GM23338 (cell line): ENCODE measurements around the gene ZNF33B. TPM values are rescaled to one million over a fixed set of nuclear protein-coding genes. Genes with fewer than 3 reads are reported as not detected.

Experiments used
- ATAC-seq: fragments of 200-7000 bp; cut with Tn5 transposase; 3 replicates; pipeline ENCODE4 v1.9.1; 2020
- DNase-seq: peaks from one replicate; pipeline ENCODE4 v3.0.0-alpha.2; 2015; ENCODE audit warnings: low spot score
- H2AFZ ChIP-seq: fragments of 200-600 bp; sonication (generic); 2 replicates; pipeline ENCODE4 v1.8.0; 2016; ENCODE audit warnings: antibody characterized with exemption, mild to moderate bottlenecking, moderate library complexity
- H3F3A ChIP-seq: fragments of 200-600 bp; sonication (generic); replicated peaks from 2 replicates; pipeline ENCODE4 v1.8.0; 2017; ENCODE audit warnings: antibody characterized with exemption, mixed run types, low read depth
- H3K27ac ChIP-seq: fragments of 200-600 bp; sonication (generic); 2 replicates; pipeline ENCODE4 v1.6.1; 2016; ENCODE audit warnings: low read depth
- H3K27me3 ChIP-seq: fragments of 200-600 bp; sonication (generic); 2 replicates; pipeline ENCODE4 v1.8.0; 2016; ENCODE audit warnings: mild to moderate bottlenecking, mixed run types, moderate library complexity; ENCODE audit not compliant: insufficient read depth
- H3K36me3 ChIP-seq: fragments of 200-600 bp; sonication (generic); 2 replicates; pipeline ENCODE4 v1.8.0; 2016; ENCODE audit warnings: mild to moderate bottlenecking; ENCODE audit not compliant: insufficient read depth
- H3K4me1 ChIP-seq: fragments of 200-600 bp; sonication (generic); 2 replicates; pipeline ENCODE4 v1.8.0; 2016; ENCODE audit warnings: mild to moderate bottlenecking, moderate library complexity; ENCODE audit not compliant: insufficient read depth
- H3K4me2 ChIP-seq: fragments of 200-600 bp; sonication (generic); 2 replicates; pipeline ENCODE4 v1.7.1; 2017; ENCODE audit warnings: mixed run types
- H3K4me3 ChIP-seq: fragments of 200-600 bp; sonication (generic); 2 replicates; pipeline ENCODE4 v1.6.1; 2016; ENCODE audit warnings: mixed run types
- H3K79me2 ChIP-seq: fragments of 200-600 bp; sonication (generic); replicated peaks from 2 replicates; pipeline ENCODE4 v1.8.0; 2017; ENCODE audit warnings: mild to moderate bottlenecking; ENCODE audit not compliant: insufficient read depth
- H3K9me2 ChIP-seq: fragments of 200-600 bp; sonication (generic); 2 replicates; pipeline ENCODE4 v1.8.0; 2017; ENCODE audit not compliant: insufficient read depth
- H4K20me1 ChIP-seq: fragments of 200-600 bp; sonication (generic); replicated peaks from 2 replicates; pipeline ENCODE4 v1.8.0; 2017; ENCODE audit warnings: mild to moderate bottlenecking; ENCODE audit not compliant: insufficient read depth
- H3K27ac Mint-ChIP-seq: 2 replicates; pipeline ENCODE4 v1.8.0; 2020; ENCODE audit warnings: inconsistent platforms, mild to moderate bottlenecking, moderate library complexity, mixed read lengths
- H3K27me3 Mint-ChIP-seq: 3 replicates; pipeline ENCODE4 v1.8.0; 2022; ENCODE audit warnings: low read depth, mild to moderate bottlenecking, moderate library complexity, mixed read lengths, inconsistent platforms; ENCODE audit not compliant: insufficient read depth, poor library complexity
- H3K36me3 Mint-ChIP-seq: 3 replicates; pipeline ENCODE4 v1.8.0; 2021; ENCODE audit warnings: low read depth, mild to moderate bottlenecking, inconsistent platforms, moderate library complexity, mixed read lengths
- H3K4me1 Mint-ChIP-seq: 3 replicates; pipeline ENCODE4 v1.8.0; 2020; ENCODE audit warnings: mild to moderate bottlenecking, inconsistent platforms, mixed read lengths
- H3K4me3 Mint-ChIP-seq: 3 replicates; pipeline ENCODE4 v1.8.0; 2021; ENCODE audit warnings: moderate library complexity, mild to moderate bottlenecking, inconsistent platforms, mixed read lengths
- H3K9me3 Mint-ChIP-seq: 3 replicates; pipeline ENCODE4 v1.8.0; 2020; ENCODE audit warnings: moderate library complexity, mild to moderate bottlenecking, inconsistent platforms, mixed read lengths
- CTCF ChIP-seq, 2 experiments: fragments of 200-600 bp in 1 of 2; sonication (generic) in 1 of 2; conservative IDR thresholded peaks; 2 replicates each; pipeline versions ENCODE4 v1.5.1 to v1.6.1; 2016 to 2017; ENCODE audit warnings: antibody characterized with exemption in 2 of 2, low read depth in 2 of 2, mild to moderate bottlenecking in 2 of 2, moderate library complexity in 1 of 2
- ETS1 ChIP-seq: IDR thresholded peaks from 2 replicates; pipeline ENCODE4 v1.6.1; 2016; ENCODE audit warnings: antibody characterized with exemption
- EZH2 ChIP-seq: fragments of 200-600 bp; sonication (generic); IDR thresholded peaks from one replicate; pipeline ENCODE4 v1.8.0; 2017; ENCODE audit warnings: antibody characterized with exemption, mild to moderate bottlenecking, low read depth; ENCODE audit not compliant: unreplicated experiment
- JUNB ChIP-seq: IDR thresholded peaks from one replicate; pipeline ENCODE4 v1.6.1; 2016; ENCODE audit warnings: antibody characterized with exemption; ENCODE audit not compliant: unreplicated experiment
- NANOG ChIP-seq: IDR thresholded peaks from 2 replicates; pipeline ENCODE4 v1.6.1; 2016; ENCODE audit warnings: antibody characterized with exemption, borderline replicate concordance
- ZNF114 ChIP-seq: fragments of 250-450 bp; sonication (Bioruptor Pico); IDR thresholded peaks from 2 replicates; pipeline ENCODE4 v1.5.0; 2020; ENCODE audit warnings: mild to moderate bottlenecking, moderate library complexity
- ZNF462 ChIP-seq: fragments of 250-450 bp; sonication (Bioruptor Pico); IDR thresholded peaks from 2 replicates; pipeline ENCODE4 v1.5.0; 2020; ENCODE audit warnings: mild to moderate bottlenecking, moderate library complexity
- polyA plus RNA-seq: library from polyadenylated mRNA; unstranded; fragments of >200 nt; fragmentation: Nextera tagmentation; extraction: Ambion mirVana; gene quantifications from 2 replicates; pipeline ENCODE4 v1.2.1, GENCODE V29; 2016
- total RNA-seq: library from RNA; depleted of rRNA; stranded (reverse); fragments of >200 nt; shearing (Covaris generic); gene quantifications from 2 replicates; pipeline ENCODE4 v1.2.3, GENCODE V29; 2014

ZNF33B gene
- total and polyA plus RNA-seq, 2 experiments from 2014 or later: 14.4 to 17.2 TPM

GRCh38 chr10:42654419-42654818 lies 16.0 kb upstream of the ZNF33B start (continued):
- TF ChIP-seq ZNF462 (CRISPR knock-in tag): no peak
- TF ChIP-seq ZNF114 (CRISPR knock-in tag): no peak
- no peak for TF ChIP-seq ETS1

GRCh38 chr10:42652858-42653257 lies 14.5 kb upstream of the ZNF33B start:
- no peak overlapping the region for H3K27ac ChIP-seq
- no peaks in the 10 kb centered on the region for H3K4me1 ChIP-seq
- H3K27ac Mint-ChIP-seq: no peak overlapping the region
- no peaks in the 10 kb centered on the region for H3K4me1 Mint-ChIP-seq
- H2AFZ ChIP-seq: no peak overlapping the region
- H3K79me2 ChIP-seq: no peaks in the 10 kb centered on the region
- H3K4me3 ChIP-seq: no peak overlapping the region
- DNase-seq (no peak), ATAC-seq (no peak)
- peaks cover 12% of the 10 kb centered on the region; the same call in 2 of the 3 replicates for H3K36me3 Mint-ChIP-seq
- H3K9me2 ChIP-seq: no peaks in the 10 kb centered on the region
- no peak overlapping the region for H3K4me2 ChIP-seq
- H3K4me3 Mint-ChIP-seq: no peak overlapping the region
- peaks cover 89% of the 10 kb centered on the region for H3K9me3 Mint-ChIP-seq
- H4K20me1 ChIP-seq: no peaks in the 10 kb centered on the region
- no peaks in the 10 kb centered on the region for H3F3A ChIP-seq
- peaks cover 3% of the 10 kb centered on the region for H3K27me3 Mint-ChIP-seq
- no peaks in the 10 kb centered on the region for H3K36me3 ChIP-seq
- H3K27me3 ChIP-seq: no peaks in the 10 kb centered on the region
- TF ChIP-seq CTCF (conservative IDR thresholded peaks at IDR 0.05; ENCODE audit: low read depth in 2 of 2): no peak
- no peak for TF ChIP-seq EZH2
- no peak for TF ChIP-seq JUNB
- TF ChIP-seq ZNF462 (CRISPR knock-in tag): no peak
- TF ChIP-seq NANOG: no peak
